PC-9 (cell line): ENCODE results near the gene MARVELD2. TPM values are rescaled to one million over a fixed set of nuclear protein-coding genes. Genes with fewer than 3 reads are reported as not detected.

ENCODE experiments used
- BruUV-seq: library from RNA; stranded (reverse); fragments of 400-500 nt; replicated peaks from 2 replicates; lab custom pipeline; 2021; lab: Mats Ljungman, UMichigan
- CTCF ChIA-PET: fragments of 300-600 bp; sonication (Branson Sonifier 250); formaldehyde crosslinking; loops from one replicate; lab custom pipeline; 2022; ENCODE audit warnings: antibody characterized with exemption; lab: Charles Lee
- POLR2A ChIA-PET: fragments of 300-600 bp; sonication (Branson Sonifier 250); formaldehyde crosslinking; loops from one replicate; lab custom pipeline; 2022; ENCODE audit warnings: antibody characterized with exemption; ENCODE audit not compliant: unreplicated experiment; lab: Charles Lee
- DNase-seq, 2 experiments: peaks; one replicate each; pipeline versions ENCODE4 v3.0.0 to v3.0.0-alpha.2; 2015 to 2022; ENCODE audit warnings: mixed read lengths in 1 of 2
- H2AFZ ChIP-seq: fragments of 200-600 bp; sonication (generic); 2 replicates; pipeline ENCODE4 v1.8.1; 2017; ENCODE audit warnings: antibody characterized with exemption
- H3F3A ChIP-seq: fragments of 200-600 bp; sonication (generic); 2 replicates; pipeline ENCODE4 v1.8.1; 2017; ENCODE audit warnings: antibody characterized with exemption, mild to moderate bottlenecking, low read depth; ENCODE audit not compliant: insufficient read depth
- H3K27ac ChIP-seq: fragments of 200-600 bp; sonication (generic); 2 replicates; pipeline ENCODE4 v1.6.1; 2016; ENCODE audit warnings: mixed run types
- H3K27me3 ChIP-seq: fragments of 200-600 bp; sonication (generic); 2 replicates; pipeline ENCODE4 v1.6.1; 2016; ENCODE audit warnings: low read depth, mixed run types; ENCODE audit not compliant: insufficient read depth
- H3K36me3 ChIP-seq: fragments of 200-600 bp; sonication (generic); 2 replicates; pipeline ENCODE4 v1.6.1; 2016; ENCODE audit warnings: low read depth, mixed run types
- H3K4me1 ChIP-seq: fragments of 200-600 bp; sonication (generic); replicated peaks from 2 replicates; pipeline ENCODE4 v1.6.1; 2016; ENCODE audit warnings: mixed run types; ENCODE audit not compliant: insufficient read depth
- H3K4me2 ChIP-seq: fragments of 200-600 bp; sonication (generic); 2 replicates; pipeline ENCODE4 v1.6.1; 2017; ENCODE audit warnings: mixed run types
- H3K4me3 ChIP-seq: fragments of 200-600 bp; sonication (generic); 2 replicates; pipeline ENCODE4 v1.6.1; 2016; ENCODE audit warnings: mixed run types
- H3K79me2 ChIP-seq: fragments of 200-600 bp; sonication (generic); 2 replicates; pipeline ENCODE4 v1.6.1; 2017; ENCODE audit warnings: low read depth, mixed run types
- H3K9me2 ChIP-seq: fragments of 200-600 bp; sonication (generic); 2 replicates; pipeline ENCODE4 v1.8.1; 2017; ENCODE audit warnings: mild to moderate bottlenecking; ENCODE audit not compliant: insufficient read depth
- H3K9me3 ChIP-seq: fragments of 200-600 bp; sonication (generic); 2 replicates; pipeline ENCODE4 v1.8.1; 2016; ENCODE audit warnings: low read depth; ENCODE audit not compliant: insufficient read depth
- H4K20me1 ChIP-seq: fragments of 200-600 bp; sonication (generic); 2 replicates; pipeline ENCODE4 v1.8.1; 2017; ENCODE audit not compliant: insufficient read depth
- EZH2 ChIP-seq: fragments of 200-600 bp; sonication (generic); IDR thresholded peaks from 2 replicates; pipeline ENCODE4 v1.8.0; 2017; ENCODE audit warnings: antibody characterized with exemption, low read depth
- intact Hi-C: fragments of 100-400 bp; cut with micrococcal nuclease; formaldehyde crosslinking; loops from one replicate; pipeline ENCODE4 v1.10.0; 2022; ENCODE audit not compliant: unreplicated experiment
- total RNA-seq: library from RNA; stranded (reverse); gene quantifications from 2 replicates; pipeline ENCODE4 v1.2.3, GENCODE V29; 2021
- TF ChIP-seq, protein P1 (sequence below): fragments of 200-600 bp; sonication (generic); conservative IDR thresholded peaks from 2 replicates; pipeline ENCODE4 v1.6.1; 2017; ENCODE audit warnings: mixed run types, antibody characterized with exemption, mild to moderate bottlenecking, moderate library complexity

Gene MARVELD2
- total RNA-seq, 1 experiment from 2014 or later: 21.0 TPM

GRCh38 chr5:69372394-69372793 is 42.5 kb upstream of the MARVELD2 start:
- peaks cover 5% of the 10 kb centered on the region; the same call in 1 of the 2 replicates for H3K36me3 ChIP-seq
- peak overlapping the region; percentile 48; the same call in 1 of the 2 replicates for H3K4me2 ChIP-seq
- TF ChIP-seq, protein P1, sequence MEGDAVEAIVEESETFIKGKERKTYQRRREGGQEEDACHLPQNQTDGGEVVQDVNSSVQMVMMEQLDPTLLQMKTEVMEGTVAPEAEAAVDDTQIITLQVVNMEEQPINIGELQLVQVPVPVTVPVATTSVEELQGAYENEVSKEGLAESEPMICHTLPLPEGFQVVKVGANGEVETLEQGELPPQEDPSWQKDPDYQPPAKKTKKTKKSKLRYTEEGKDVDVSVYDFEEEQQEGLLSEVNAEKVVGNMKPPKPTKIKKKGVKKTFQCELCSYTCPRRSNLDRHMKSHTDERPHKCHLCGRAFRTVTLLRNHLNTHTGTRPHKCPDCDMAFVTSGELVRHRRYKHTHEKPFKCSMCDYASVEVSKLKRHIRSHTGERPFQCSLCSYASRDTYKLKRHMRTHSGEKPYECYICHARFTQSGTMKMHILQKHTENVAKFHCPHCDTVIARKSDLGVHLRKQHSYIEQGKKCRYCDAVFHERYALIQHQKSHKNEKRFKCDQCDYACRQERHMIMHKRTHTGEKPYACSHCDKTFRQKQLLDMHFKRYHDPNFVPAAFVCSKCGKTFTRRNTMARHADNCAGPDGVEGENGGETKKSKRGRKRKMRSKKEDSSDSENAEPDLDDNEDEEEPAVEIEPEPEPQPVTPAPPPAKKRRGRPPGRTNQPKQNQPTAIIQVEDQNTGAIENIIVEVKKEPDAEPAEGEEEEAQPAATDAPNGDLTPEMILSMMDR: no peak
- no peak for TF ChIP-seq EZH2
- no peaks in the 10 kb centered on the region for H3K9me2 ChIP-seq
- no peaks in the 10 kb centered on the region; the same call in 1 of the 2 replicates for H3F3A ChIP-seq
- H4K20me1 ChIP-seq: peaks cover 8% of the 10 kb centered on the region
- BruUV-seq: no TSS peak
- H3K9me3 ChIP-seq: no peaks in the 10 kb centered on the region
- peaks cover 40% of the 10 kb centered on the region for H3K79me2 ChIP-seq
- POLR2A ChIA-PET: no interaction called here
- no peak overlapping the region for H3K4me3 ChIP-seq
- no peak for DNase-seq
- intact Hi-C loops: no loop called here
- H3K4me1 ChIP-seq: peaks cover 19% of the 10 kb centered on the region
- H3K27ac ChIP-seq: no peak overlapping the region
- CTCF ChIA-PET: no interaction called here
- H2AFZ ChIP-seq: no peak overlapping the region
- no peaks in the 10 kb centered on the region for H3K27me3 ChIP-seq

DNA sequence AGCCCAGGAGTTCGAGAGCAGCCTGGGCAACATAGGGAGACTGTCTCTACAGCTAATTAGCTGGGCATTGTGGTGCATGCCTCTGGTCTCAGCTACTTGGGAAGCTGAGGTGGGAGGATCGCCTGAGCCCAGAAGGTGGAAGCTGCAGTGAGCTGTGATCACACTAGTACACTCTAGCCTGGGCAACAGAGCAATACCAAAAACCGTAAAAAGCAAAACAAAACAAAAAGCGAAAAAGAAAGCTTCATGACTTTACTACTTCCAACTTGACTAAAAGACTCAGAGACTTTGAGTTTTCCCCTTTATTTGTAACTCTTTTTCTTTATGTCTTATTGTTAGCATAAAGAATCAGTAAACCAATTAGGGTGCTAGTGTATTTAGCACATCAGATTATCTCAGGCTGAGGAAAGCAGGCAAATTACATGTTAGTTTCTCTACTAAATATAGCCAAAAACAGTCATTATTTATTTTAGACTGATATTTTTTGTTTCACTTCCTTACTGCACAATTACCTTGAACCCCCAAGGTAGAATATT is 39.9 kb upstream of the MARVELD2 start:
- peaks cover 10% of the 10 kb centered on the region for H3K4me1 ChIP-seq
- BruUV-seq: no TSS peak
- no peak overlapping the region for H2AFZ ChIP-seq
- no peaks in the 10 kb centered on the region; the same call in 1 of the 2 replicates for H4K20me1 ChIP-seq
- H3K9me2 ChIP-seq: no peaks in the 10 kb centered on the region
- no peak for DNase-seq
- TF ChIP-seq EZH2: no peak
- TF ChIP-seq, protein P1: no peak
- intact Hi-C loops: no loop called here
- H3K36me3 ChIP-seq: peaks cover 5% of the 10 kb centered on the region; the same call in 1 of the 2 replicates
- H3F3A ChIP-seq: no peaks in the 10 kb centered on the region; the same call in none of the 2 replicates
- H3K27me3 ChIP-seq: no peaks in the 10 kb centered on the region
- peaks cover 17% of the 10 kb centered on the region for H3K79me2 ChIP-seq
- no peak overlapping the region for H3K4me2 ChIP-seq
- ChIA-PET POLR2A (no interaction called here), CTCF (no interaction called here)
- H3K4me3 ChIP-seq: no peak overlapping the region
- H3K27ac ChIP-seq: no peak overlapping the region
- no peaks in the 10 kb centered on the region for H3K9me3 ChIP-seq

- Histone ChIP-seq H3K4me3 (no peak overlapping the region), H3K27me3 (no peaks in the 10 kb centered on the region), H3K27ac (no peak overlapping the region), H3F3A (no peaks in the 10 kb centered on the region; the same call in none of the 2 replicates), H3K9me3 (no peaks in the 10 kb centered on the region), H3K4me1 (no peaks in the 10 kb centered on the region), H2AFZ (no peak overlapping the region), H3K36me3 (peaks cover 13% of the 10 kb centered on the region; the same call in 1 of the 2 replicates), H4K20me1 (no peaks in the 10 kb centered on the region; the same call in 1 of the 2 replicates), H3K4me2 (no peak overlapping the region), H3K79me2 (no peaks in the 10 kb centered on the region), H3K9me2 (no peaks in the 10 kb centered on the region)
- BruUV-seq: no TSS peak
- no peak for DNase-seq
- ChIA-PET CTCF (no interaction called here), POLR2A (no interaction called here)
- TF ChIP-seq, protein P1: no peak
- TF ChIP-seq EZH2: no peak
- intact Hi-C loops: no loop called here
Measured at GRCh38 chr5:69378376-69378775, 36.5 kb upstream of the MARVELD2 start.
